SK-N-SH (cell line): Measurements from ENCODE around the gene CDIP1. TPM values are rescaled to one million over a fixed set of nuclear protein-coding genes. Genes with fewer than 3 reads are reported as not detected.

ENCODE experiments used
- CTCF ChIA-PET: fragments of 300-600, 350-600 bp; formaldehyde crosslinking; extraction: SDS; loops from one replicate; lab custom pipeline; 2021; lab: Yijun Ruan, JAX
- POLR2A ChIA-PET: fragments of 350-600 bp; sonication (Branson Sonifier 250); formaldehyde crosslinking; extraction: SDS; loops from one replicate; lab custom pipeline; 2020; ENCODE audit warnings: antibody characterized with exemption, inconsistent platforms; lab: Yijun Ruan, JAX
- DNase-seq: peaks from one replicate; pipeline ENCODE4 v3.0.0; 2012
- H2AFZ ChIP-seq: fragments of 200-600 bp; sonication (generic); 2 replicates; pipeline ENCODE4 v1.8.1; 2016; ENCODE audit warnings: antibody characterized with exemption, mild to moderate bottlenecking, low read depth
- H3F3A ChIP-seq: fragments of 200-600 bp; sonication (generic); replicated peaks from 2 replicates; pipeline ENCODE3; 2016; ENCODE audit warnings: antibody characterized with exemption, mild to moderate bottlenecking; ENCODE audit not compliant: insufficient read depth
- H3K27ac ChIP-seq, 2 experiments: fragments of 200-500 bp in 1 of 2; fragments of 200-600 bp in 1 of 2; sonication (Bioruptor generic) in 1 of 2; sonication (generic), shearing (Covaris generic) in 1 of 2; 2 replicates each; pipeline versions ENCODE4 v1.5.1 to v1.6.1; 2014 to 2016; ENCODE audit warnings: low read depth in 2 of 2, inconsistent platforms in 1 of 2, low read length in 1 of 2, mild to moderate bottlenecking in 1 of 2, mixed read lengths in 1 of 2
- H3K27me3 ChIP-seq: fragments of 200-600 bp; sonication (generic), shearing (Covaris generic); 2 replicates; pipeline ENCODE4 v1.6.1; 2016; ENCODE audit warnings: mixed run types; ENCODE audit not compliant: insufficient read depth
- H3K36me3 ChIP-seq, 2 experiments: fragments of 200-500 bp in 1 of 2; fragments of 200-600 bp in 1 of 2; sonication (Bioruptor generic) in 1 of 2; sonication (generic) in 1 of 2; replicated peaks in 1 of 2; 2 replicates each; pipeline versions ENCODE3 to v1.5.1; 2014 to 2016; ENCODE audit warnings: low read length in 1 of 2, mild to moderate bottlenecking in 1 of 2; ENCODE audit not compliant: insufficient read depth in 2 of 2, control insufficient read depth in 1 of 2
- H3K4me1 ChIP-seq, 2 experiments: fragments of 200-500 bp in 1 of 2; fragments of 200-600 bp in 1 of 2; sonication (Bioruptor generic) in 1 of 2; sonication (generic), shearing (Covaris generic) in 1 of 2; 2 replicates each; pipeline versions ENCODE4 v1.5.1 to v1.6.1; 2014 to 2016; ENCODE audit warnings: low read depth in 1 of 2, low read length in 1 of 2, mixed run types in 1 of 2; ENCODE audit not compliant: insufficient read depth in 2 of 2, control insufficient read depth in 1 of 2
- H3K4me2 ChIP-seq: fragments of 200-600 bp; sonication (generic), shearing (Covaris generic); 2 replicates; pipeline ENCODE4 v1.6.1; 2017; ENCODE audit warnings: mixed run types
- H3K4me3 ChIP-seq, 2 experiments: fragments of 200-500 bp in 1 of 2; fragments of 200-600 bp in 1 of 2; sonication (Bioruptor generic) in 1 of 2; sonication (generic), shearing (Covaris generic) in 1 of 2; 2 replicates each; pipeline versions ENCODE4 v1.5.1 to v1.8.1; 2014 to 2016; ENCODE audit warnings: low read depth in 2 of 2, inconsistent platforms in 1 of 2, low read length in 1 of 2, mild to moderate bottlenecking in 1 of 2, mixed read lengths in 1 of 2, moderate library complexity in 1 of 2
- H3K79me2 ChIP-seq: fragments of 200-600 bp; sonication (generic); 2 replicates; pipeline ENCODE4 v1.8.1; 2017; ENCODE audit warnings: mild to moderate bottlenecking; ENCODE audit not compliant: insufficient read depth
- H3K9ac ChIP-seq: fragments of 200-600 bp; sonication (generic); 2 replicates; pipeline ENCODE4 v1.6.1; 2017; ENCODE audit warnings: mixed run types
- H3K9me2 ChIP-seq: fragments of 200-600 bp; sonication (generic); 2 replicates; pipeline ENCODE4 v1.6.1; 2017; ENCODE audit warnings: mixed run types
- H3K9me3 ChIP-seq: fragments of 200-600 bp; sonication (generic); 2 replicates; pipeline ENCODE4 v1.6.1; 2017; ENCODE audit warnings: mixed run types, mild to moderate bottlenecking, moderate library complexity
- H4K20me1 ChIP-seq: fragments of 200-600 bp; sonication (generic); 2 replicates; pipeline ENCODE4 v1.6.1; 2017; ENCODE audit warnings: mild to moderate bottlenecking, mixed run types; ENCODE audit not compliant: insufficient read depth
- CHD2 ChIP-seq: fragments of 150-350 bp; IDR thresholded peaks from 2 replicates; pipeline ENCODE4 v1.6.1; 2018; ENCODE audit warnings: low read length; ENCODE audit not compliant: partially characterized antibody
- ELF1 ChIP-seq: IDR thresholded peaks from 2 replicates; pipeline ENCODE4 v1.4.0; 2012
- EP300 ChIP-seq, 2 experiments: IDR thresholded peaks; 2 replicates each; pipeline versions ENCODE4 v1.4.0 to v1.6.1; 2012; ENCODE audit warnings: borderline replicate concordance in 1 of 2, low read depth in 1 of 2, low read length in 1 of 2
- FOXJ3 ChIP-seq: sonication (generic); formaldehyde crosslinking; IDR thresholded peaks from 2 replicates; pipeline ENCODE4 v1.5.1; 2020; ENCODE audit warnings: mild to moderate bottlenecking, missing genetic modification reagents
- GABPA ChIP-seq: IDR thresholded peaks from 2 replicates; pipeline ENCODE4 v1.4.0; 2012; ENCODE audit warnings: low read depth, mild to moderate bottlenecking
- GATA2 ChIP-seq: sonication (generic); formaldehyde crosslinking; IDR thresholded peaks from 2 replicates; pipeline ENCODE4 v1.5.0; 2020; ENCODE audit warnings: mild to moderate bottlenecking, missing genetic modification reagents
- MAX ChIP-seq: IDR thresholded peaks from 2 replicates; pipeline ENCODE4 v1.4.0; 2012; ENCODE audit warnings: low read depth
- NFIC ChIP-seq: IDR thresholded peaks from 2 replicates; pipeline ENCODE4 v1.4.0; 2012; ENCODE audit warnings: borderline replicate concordance
- NRF1 ChIP-seq: IDR thresholded peaks from 2 replicates; pipeline ENCODE4 v1.6.1; 2012; ENCODE audit warnings: low read depth, mild to moderate bottlenecking, low read length
- PBX3 ChIP-seq: IDR thresholded peaks from 2 replicates; pipeline ENCODE4; 2012
- POLR2AphosphoS5 ChIP-seq: IDR thresholded peaks from 2 replicates; pipeline ENCODE4 v1.6.1; 2012; ENCODE audit warnings: low read depth, low read length
- RFX5 ChIP-seq: IDR thresholded peaks from 2 replicates; pipeline ENCODE4 v1.6.1; 2012; ENCODE audit warnings: mild to moderate bottlenecking, improper control_type of control experiment, low read length
- RXRA ChIP-seq: IDR thresholded peaks from 2 replicates; pipeline ENCODE4 v1.4.0; 2012; ENCODE audit warnings: low read depth, mild to moderate bottlenecking, borderline replicate concordance
- SIN3A ChIP-seq: IDR thresholded peaks from 2 replicates; pipeline ENCODE4 v1.6.1; 2012; ENCODE audit warnings: low read depth, mild to moderate bottlenecking, low read length, moderate library complexity, borderline replicate concordance
- SMC3 ChIP-seq: IDR thresholded peaks from 2 replicates; pipeline ENCODE4 v1.6.1; 2012; ENCODE audit warnings: low read depth, low read length, improper control_type of control experiment
- YY1 ChIP-seq: IDR thresholded peaks from 2 replicates; pipeline ENCODE4 v1.4.0; 2012; ENCODE audit warnings: low read depth, mild to moderate bottlenecking
- WGBS: methylation state at CpG from one replicate; pipeline ENCODE4 v1.1.6; 2017; ENCODE audit warnings: low lambda C conversion rate; 5-methylcytosine and 5-hydroxymethylcytosine counted together
- polyA plus RNA-seq, 3 experiments: library from polyadenylated mRNA; depleted of rRNA; stranded (reverse); fragments of >200 nt; gene quantifications; 2 replicates each; pipeline ENCODE4 v1.2.3, GENCODE V29; 2012
- TF ChIP-seq, protein P1 (sequence below): IDR thresholded peaks from 2 replicates; pipeline ENCODE4 v1.6.1; 2012; ENCODE audit warnings: mild to moderate bottlenecking, low read depth, low read length, moderate library complexity
- TF ChIP-seq, protein P2 (sequence below): IDR thresholded peaks from 2 replicates; pipeline ENCODE4 v1.4.0; 2012; ENCODE audit warnings: low read depth, borderline replicate concordance
- TF ChIP-seq, protein P3 (sequence below): fragments of 150-350 bp; IDR thresholded peaks from 2 replicates; pipeline ENCODE4 v1.6.1; 2016; ENCODE audit warnings: mild to moderate bottlenecking, low read depth, low read length

The CDIP1 gene
- polyA plus RNA-seq, 1 of the 3 experiments (the other 2 are of a cell fraction), result 30.2 TPM

DNA sequence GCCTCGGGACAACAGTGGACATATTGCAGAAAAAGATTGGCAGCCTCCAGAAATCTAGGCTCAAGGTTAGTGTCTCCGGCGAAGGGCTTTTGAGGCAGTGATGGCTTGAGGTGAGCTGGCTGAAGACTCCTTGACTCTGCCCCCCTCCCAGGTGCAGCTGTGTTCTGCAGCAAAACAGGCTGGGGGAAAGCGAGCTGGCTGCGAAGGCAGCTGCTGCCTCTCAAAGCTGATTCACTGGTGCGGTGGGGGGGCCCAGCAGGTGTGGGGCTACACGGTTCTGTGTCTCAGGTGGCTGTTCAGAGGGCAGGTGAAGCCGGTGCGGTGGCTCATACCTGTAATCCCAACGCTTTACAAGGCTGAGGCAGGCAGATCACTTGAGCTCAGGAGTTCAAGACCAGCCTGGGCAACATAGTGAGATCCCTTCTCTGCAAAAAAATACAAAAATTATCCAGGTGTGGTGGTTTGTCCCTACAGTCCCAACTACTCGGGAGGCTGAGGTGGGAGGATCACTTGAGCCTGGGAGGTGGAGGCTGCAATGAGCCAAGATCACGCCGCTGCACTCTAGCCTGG is 40.5 kb upstream of the CDIP1 start:
- Histone ChIP-seq H3K9me2 (no peaks in the 10 kb centered on the region), H3K27ac (no peak overlapping the region), H3K4me3 (no peak overlapping the region), H3K36me3 (no peaks in the 10 kb centered on the region), H3K9ac (no peak overlapping the region), H4K20me1 (no peaks in the 10 kb centered on the region), H2AFZ (no peak overlapping the region), H3F3A (no peaks in the 10 kb centered on the region), H3K4me1 (no peaks in the 10 kb centered on the region), H3K9me3 (no peaks in the 10 kb centered on the region), H3K4me2 (no peak overlapping the region), H3K27me3 (no peaks in the 10 kb centered on the region), H3K79me2 (no peaks in the 10 kb centered on the region)
- ChIA-PET CTCF (interaction anchor here (0.9 to 1.4 kb wide), 3 partner anchors 29 to 72 kb away, joined by 3 to 4 read pairs (median 3); no protein-coding TSS in a partner anchor), POLR2A (no interaction called here)
- DNase-seq, result no peak
- WGBS, result 77% methylated on average over 10 of the region's 13 CpGs
- TF ChIP-seq GATA2 (CRISPR knock-in tag) (no peak), PBX3 (no peak), SIN3A (no peak), FOXJ3 (CRISPR knock-in tag) (no peak), GABPA (no peak), SMC3 (no peak), POLR2AphosphoS5 (no peak)
- TF ChIP-seq, protein P1, sequence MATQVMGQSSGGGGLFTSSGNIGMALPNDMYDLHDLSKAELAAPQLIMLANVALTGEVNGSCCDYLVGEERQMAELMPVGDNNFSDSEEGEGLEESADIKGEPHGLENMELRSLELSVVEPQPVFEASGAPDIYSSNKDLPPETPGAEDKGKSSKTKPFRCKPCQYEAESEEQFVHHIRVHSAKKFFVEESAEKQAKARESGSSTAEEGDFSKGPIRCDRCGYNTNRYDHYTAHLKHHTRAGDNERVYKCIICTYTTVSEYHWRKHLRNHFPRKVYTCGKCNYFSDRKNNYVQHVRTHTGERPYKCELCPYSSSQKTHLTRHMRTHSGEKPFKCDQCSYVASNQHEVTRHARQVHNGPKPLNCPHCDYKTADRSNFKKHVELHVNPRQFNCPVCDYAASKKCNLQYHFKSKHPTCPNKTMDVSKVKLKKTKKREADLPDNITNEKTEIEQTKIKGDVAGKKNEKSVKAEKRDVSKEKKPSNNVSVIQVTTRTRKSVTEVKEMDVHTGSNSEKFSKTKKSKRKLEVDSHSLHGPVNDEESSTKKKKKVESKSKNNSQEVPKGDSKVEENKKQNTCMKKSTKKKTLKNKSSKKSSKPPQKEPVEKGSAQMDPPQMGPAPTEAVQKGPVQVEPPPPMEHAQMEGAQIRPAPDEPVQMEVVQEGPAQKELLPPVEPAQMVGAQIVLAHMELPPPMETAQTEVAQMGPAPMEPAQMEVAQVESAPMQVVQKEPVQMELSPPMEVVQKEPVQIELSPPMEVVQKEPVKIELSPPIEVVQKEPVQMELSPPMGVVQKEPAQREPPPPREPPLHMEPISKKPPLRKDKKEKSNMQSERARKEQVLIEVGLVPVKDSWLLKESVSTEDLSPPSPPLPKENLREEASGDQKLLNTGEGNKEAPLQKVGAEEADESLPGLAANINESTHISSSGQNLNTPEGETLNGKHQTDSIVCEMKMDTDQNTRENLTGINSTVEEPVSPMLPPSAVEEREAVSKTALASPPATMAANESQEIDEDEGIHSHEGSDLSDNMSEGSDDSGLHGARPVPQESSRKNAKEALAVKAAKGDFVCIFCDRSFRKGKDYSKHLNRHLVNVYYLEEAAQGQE, result no peak

DNA sequence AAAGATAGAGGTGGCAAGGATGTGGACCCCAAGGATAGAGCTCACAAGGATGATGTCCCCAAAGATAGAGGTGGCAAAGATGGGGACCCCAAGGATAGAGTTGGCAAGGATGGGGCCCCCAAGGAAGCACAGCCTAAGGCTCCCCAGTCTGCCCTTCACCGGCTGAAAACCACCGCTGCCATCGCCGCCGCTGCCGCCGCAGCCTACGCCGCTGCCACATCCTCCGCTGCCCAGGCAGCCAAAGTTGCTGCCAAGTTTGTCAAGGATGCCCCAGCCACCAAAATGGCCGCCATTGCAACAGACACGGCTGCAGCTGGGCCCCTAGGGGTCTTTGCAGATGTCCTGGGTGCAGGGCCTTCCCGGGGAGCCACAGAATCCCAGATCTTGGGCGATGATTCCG is 37.4 kb upstream of the CDIP1 start:
- H3K4me2 ChIP-seq, result no peak overlapping the region
- no peaks in the 10 kb centered on the region for H3K27me3 ChIP-seq
- no peaks in the 10 kb centered on the region for H3K79me2 ChIP-seq
- H3K27ac ChIP-seq, result no peak overlapping the region
- H3K4me3 ChIP-seq, result no peak overlapping the region
- H3K4me1 ChIP-seq, result no peaks in the 10 kb centered on the region
- no peaks in the 10 kb centered on the region for H3K9me2 ChIP-seq
- no peak overlapping the region for H2AFZ ChIP-seq
- no peak overlapping the region for H3K9ac ChIP-seq
- no peaks in the 10 kb centered on the region for H3K36me3 ChIP-seq
- H3K9me3 ChIP-seq, result no peaks in the 10 kb centered on the region
- H4K20me1 ChIP-seq, result no peaks in the 10 kb centered on the region
- WGBS, result 87% methylated on average over 15 of the region's 15 CpGs
- POLR2A ChIA-PET, result no interaction called here
- CTCF ChIA-PET, result interaction anchor here (0.7 to 3.4 kb wide), 3 partner anchors 9 to 69 kb away, joined by 3 to 17 read pairs (median 4); no protein-coding TSS in a partner anchor
- DNase-seq, result no peak
- H3F3A ChIP-seq, result no peaks in the 10 kb centered on the region
- TF ChIP-seq POLR2AphosphoS5 (no peak), SIN3A (no peak), GATA2 (CRISPR knock-in tag) (no peak), YY1 (no peak), ELF1 (no peak), NFIC (no peak), RFX5 (no peak), FOXJ3 (CRISPR knock-in tag) (no peak), NRF1 (no peak), MAX (no peak), EP300 (IDR thresholded peaks at IDR 0.05; ENCODE audit: borderline replicate concordance in 1 of 2, low read depth in 1 of 2, low read length in 1 of 2) (no peak), CHD2 (no peak), RXRA (no peak)
- TF ChIP-seq, protein P2, sequence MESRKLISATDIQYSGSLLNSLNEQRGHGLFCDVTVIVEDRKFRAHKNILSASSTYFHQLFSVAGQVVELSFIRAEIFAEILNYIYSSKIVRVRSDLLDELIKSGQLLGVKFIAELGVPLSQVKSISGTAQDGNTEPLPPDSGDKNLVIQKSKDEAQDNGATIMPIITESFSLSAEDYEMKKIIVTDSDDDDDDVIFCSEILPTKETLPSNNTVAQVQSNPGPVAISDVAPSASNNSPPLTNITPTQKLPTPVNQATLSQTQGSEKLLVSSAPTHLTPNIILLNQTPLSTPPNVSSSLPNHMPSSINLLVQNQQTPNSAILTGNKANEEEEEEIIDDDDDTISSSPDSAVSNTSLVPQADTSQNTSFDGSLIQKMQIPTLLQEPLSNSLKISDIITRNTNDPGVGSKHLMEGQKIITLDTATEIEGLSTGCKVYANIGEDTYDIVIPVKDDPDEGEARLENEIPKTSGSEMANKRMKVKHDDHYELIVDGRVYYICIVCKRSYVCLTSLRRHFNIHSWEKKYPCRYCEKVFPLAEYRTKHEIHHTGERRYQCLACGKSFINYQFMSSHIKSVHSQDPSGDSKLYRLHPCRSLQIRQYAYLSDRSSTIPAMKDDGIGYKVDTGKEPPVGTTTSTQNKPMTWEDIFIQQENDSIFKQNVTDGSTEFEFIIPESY, result no peak
- TF ChIP-seq, protein P3, sequence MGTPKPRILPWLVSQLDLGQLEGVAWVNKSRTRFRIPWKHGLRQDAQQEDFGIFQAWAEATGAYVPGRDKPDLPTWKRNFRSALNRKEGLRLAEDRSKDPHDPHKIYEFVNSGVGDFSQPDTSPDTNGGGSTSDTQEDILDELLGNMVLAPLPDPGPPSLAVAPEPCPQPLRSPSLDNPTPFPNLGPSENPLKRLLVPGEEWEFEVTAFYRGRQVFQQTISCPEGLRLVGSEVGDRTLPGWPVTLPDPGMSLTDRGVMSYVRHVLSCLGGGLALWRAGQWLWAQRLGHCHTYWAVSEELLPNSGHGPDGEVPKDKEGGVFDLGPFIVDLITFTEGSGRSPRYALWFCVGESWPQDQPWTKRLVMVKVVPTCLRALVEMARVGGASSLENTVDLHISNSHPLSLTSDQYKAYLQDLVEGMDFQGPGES, result no peak
